PC-3 (cell line): ENCODE data around the gene NR3C1.

Source experiments
- CTCF ChIP-seq: fragments of 300-600 bp; sonication (generic); conservative IDR thresholded peaks from 2 replicates; pipeline ENCODE4 v1.5.1; 2017; ENCODE audit warnings: antibody characterized with exemption, low read depth, mild to moderate bottlenecking, low read length
- EZH2 ChIP-seq: fragments of 300-600 bp; sonication (generic); IDR thresholded peaks from one replicate; pipeline ENCODE4 v1.6.1; 2017; ENCODE audit warnings: antibody characterized with exemption, mild to moderate bottlenecking, low read length; ENCODE audit not compliant: unreplicated experiment
- EZH2phosphoT487 ChIP-seq: fragments of 300-600 bp; sonication (generic); IDR thresholded peaks from 2 replicates; pipeline ENCODE4 v1.6.1; 2018; ENCODE audit warnings: mild to moderate bottlenecking, antibody characterized with exemption, low read length, borderline replicate concordance

GRCh38 chr5:143268388-143268787 is 135.1 kb downstream of the NR3C1 start:
- no peak for TF ChIP-seq CTCF
- TF ChIP-seq EZH2phosphoT487 = no peak
- no peak for TF ChIP-seq EZH2
